NCI-H146 treated with DMSO at 0.1 percent for 48 hours (cell line): ENCODE measurements around the gene RPL27.
"Not testable (repeated sequence)": the region's sequence is repeated elsewhere in the genome, so short reads cannot be mapped to it uniquely, and the experiment has no call there.

Source experiments
- DNase-seq: peaks from one replicate; lab custom pipeline; 2025; ENCODE audit not compliant: unreplicated experiment; lab: John Stamatoyannopoulos, UW

The RPL27 gene

GRCh38 chr17:42992872-42993271, 5.3 kb upstream of the RPL27 start:
- no peak for DNase-seq

- not testable (repeated sequence) for DNase-seq
These were observed 4.3 kb upstream of the RPL27 start for GRCh38 chr17:42993913-42994312.

- no peak for DNase-seq
These were observed 732 bp upstream of the RPL27 start for GRCh38 chr17:42997390-42997983.

GRCh38 chr17:42999003-42999525, 845 bp downstream of the RPL27 start:
- no peak for DNase-seq

- DNase-seq: not testable (repeated sequence)
These were observed 2.7 kb downstream of the RPL27 start for GRCh38 chr17:43000894-43001293.

GRCh38 chr17:43003542-43004172, 5.4 kb downstream of the RPL27 start:
- DNase-seq: no peak

GRCh38 chr17:43006639-43007551, 8.7 kb downstream of the RPL27 start, which contains the start of gene IFI35:
IFI35 (plus strand) TSS chr17:43006784; CDS start chr17:43006948, 164 bp downstream.
- DNase-seq: peak; percentile 33

- DNase-seq: no peak
These were observed 12.6 kb downstream of the RPL27 start for GRCh38 chr17:43010667-43011308.

- no peak for DNase-seq
These were observed 13.7 kb downstream of the RPL27 start for GRCh38 chr17:43011728-43012472.

- no peak for DNase-seq
These were observed 15.1 kb downstream of the RPL27 start for GRCh38 chr17:43013296-43013695.

GRCh38 chr17:43014020-43014648, 15.9 kb downstream of the RPL27 start:
- DNase-seq: no peak

- no peak for DNase-seq
These were observed 16.7 kb downstream of the RPL27 start for GRCh38 chr17:43014649-43015542.

- DNase-seq: no peak
These were observed 17.4 kb downstream of the RPL27 start for GRCh38 chr17:43015579-43015978.

- no peak for DNase-seq
These were observed 18.0 kb downstream of the RPL27 start for GRCh38 chr17:43016216-43016615.

GRCh38 chr17:43018008-43018853, 20.0 kb downstream of the RPL27 start:
- no peak for DNase-seq

- DNase-seq: no peak
These were observed 20.7 kb downstream of the RPL27 start for GRCh38 chr17:43018932-43019331.

GRCh38 chr17:43019418-43019817, 21.2 kb downstream of the RPL27 start:
- no peak for DNase-seq

GRCh38 chr17:43020030-43020621, 21.9 kb downstream of the RPL27 start:
- DNase-seq: no peak
